GM12891 (cell line): ENCODE data around the gene ZNF664.

Experiments used
- POLR2A ChIP-seq: IDR thresholded peaks from 2 replicates; pipeline ENCODE4 v1.6.1; 2011; ENCODE audit warnings: low read depth, low read length, control low read depth
- POLR2AphosphoS5 ChIP-seq: IDR thresholded peaks from 2 replicates; pipeline ENCODE4 v1.6.1; 2011; ENCODE audit warnings: low read depth, low read length, control low read depth
- POU2F2 ChIP-seq: IDR thresholded peaks from 2 replicates; pipeline ENCODE4 v1.6.1; 2011; ENCODE audit warnings: low read depth, mild to moderate bottlenecking, control low read depth, low read length, moderate library complexity
- SPI1 ChIP-seq: IDR thresholded peaks from 2 replicates; pipeline ENCODE4 v1.6.1; 2011; ENCODE audit warnings: low read depth, low read length, control low read depth
- TAF1 ChIP-seq: IDR thresholded peaks from 2 replicates; pipeline ENCODE4 v1.6.1; 2011; ENCODE audit warnings: low read depth, low read length, control low read depth

- TF ChIP-seq POLR2A (no peak), POLR2AphosphoS5 (no peak), SPI1 (no peak), TAF1 (no peak), POU2F2 (no peak)
Observed at GRCh38 chr12:124030008-124030407, 57.0 kb downstream of the ZNF664 start.
